Uterus (tissue), 4 donors: ENCODE measurements around the gene CBX1. TPM values are rescaled to one million over a fixed set of nuclear protein-coding genes. Genes with fewer than 3 reads are reported as not detected.

ENCODE experiments used
- DNase-seq, 2 donors: peaks; one replicate each; pipeline ENCODE4 v3.0.0-alpha.2; 2019 to 2020
- H3K27ac ChIP-seq, 2 donors: fragments of 200-600 bp; sonication (generic); 1 replicate in 1 of 2; 2 replicates in 1 of 2; pipeline ENCODE4 v1.5.1; 2016 to 2018
- H3K27me3 ChIP-seq, 2 donors: fragments of 200-600 bp; sonication (generic); one replicate each; pipeline ENCODE4 v1.5.1; 2018 to 2019; ENCODE audit warnings: control low read depth in 1 of 2
- H3K36me3 ChIP-seq, 2 donors: fragments of 200-600 bp; sonication (generic); one replicate each; pipeline ENCODE4 v1.5.1; 2019; ENCODE audit warnings: control low read depth in 1 of 2
- H3K4me1 ChIP-seq, 2 donors: fragments of 200-600 bp; sonication (generic); one replicate each; pipeline ENCODE4 v1.5.1; 2018 to 2019; ENCODE audit warnings: control low read depth in 1 of 2
- H3K4me3 ChIP-seq, 2 donors: fragments of 200-600 bp; sonication (generic); 1 replicate in 1 of 2; 2 replicates in 1 of 2; pipeline ENCODE4 v1.5.1; 2018 to 2019; ENCODE audit warnings: mild to moderate bottlenecking in 1 of 2
- H3K9me3 ChIP-seq, 2 donors: fragments of 200-600 bp; sonication (generic); one replicate each; pipeline ENCODE4 v1.5.1; 2019; ENCODE audit warnings: control low read depth in 1 of 2
- POLR2A ChIP-seq, 2 donors: fragments of 450-650 bp; IDR thresholded peaks; one replicate each; pipeline ENCODE4 v1.6.1; 2016; ENCODE audit warnings: antibody characterized with exemption in 2 of 2, mild to moderate bottlenecking in 1 of 2, moderate library complexity in 1 of 2
- intact Hi-C: fragments of 100-400 bp; cut with DNase I; formaldehyde crosslinking; loops from one replicate; pipeline ENCODE4 v1.15.1; 2023; ENCODE audit warnings: low total_unique reads
- total RNA-seq, 4 donors: library from RNA; depleted of rRNA in 3 of 4; stranded (reverse); fragments of >200 nt in 3 of 4; gene quantifications; one replicate each; pipeline versions ENCODE4 v1.1.0 to v1.2.4, GENCODE V29; 2014 to 2023
- TF ChIP-seq, protein P1 (sequence below), 4 experiments: fragments of 200-600 bp in 2 of 4; fragments of 450-650 bp in 2 of 4; sonication (generic) in 2 of 4; IDR thresholded peaks; one replicate each; pipeline ENCODE4 v1.5.1; 2016 to 2019; ENCODE audit warnings: antibody characterized with exemption in 4 of 4, mild to moderate bottlenecking in 2 of 4, moderate library complexity in 1 of 4
- donor health status: DM: yes; HTN: yes; CAD: no.

The CBX1 gene
- total RNA-seq, 4 donors from 2014 or later, result 47.1 to 132 (median 81.3) TPM

DNA sequence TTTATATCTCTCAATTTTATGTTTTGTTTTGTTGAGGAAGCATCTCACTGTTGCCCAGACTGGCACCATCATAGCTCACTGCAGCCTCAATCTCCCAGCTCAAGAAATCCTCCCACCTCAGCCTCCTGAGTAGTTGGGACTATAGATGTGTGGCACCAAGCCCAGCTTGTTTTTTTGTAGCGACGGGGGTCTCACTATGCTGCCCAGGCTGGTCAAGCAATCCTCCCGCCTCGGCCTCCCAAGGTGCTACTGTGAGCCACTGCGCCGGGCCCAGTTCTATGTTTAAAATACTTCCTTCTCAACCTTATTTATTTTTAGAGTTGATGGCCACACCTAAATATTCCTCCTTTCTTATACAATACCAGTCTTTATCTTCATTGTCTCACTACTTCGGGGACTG is 55.0 kb downstream of the CBX1 start:
- TF ChIP-seq, protein P1, sequence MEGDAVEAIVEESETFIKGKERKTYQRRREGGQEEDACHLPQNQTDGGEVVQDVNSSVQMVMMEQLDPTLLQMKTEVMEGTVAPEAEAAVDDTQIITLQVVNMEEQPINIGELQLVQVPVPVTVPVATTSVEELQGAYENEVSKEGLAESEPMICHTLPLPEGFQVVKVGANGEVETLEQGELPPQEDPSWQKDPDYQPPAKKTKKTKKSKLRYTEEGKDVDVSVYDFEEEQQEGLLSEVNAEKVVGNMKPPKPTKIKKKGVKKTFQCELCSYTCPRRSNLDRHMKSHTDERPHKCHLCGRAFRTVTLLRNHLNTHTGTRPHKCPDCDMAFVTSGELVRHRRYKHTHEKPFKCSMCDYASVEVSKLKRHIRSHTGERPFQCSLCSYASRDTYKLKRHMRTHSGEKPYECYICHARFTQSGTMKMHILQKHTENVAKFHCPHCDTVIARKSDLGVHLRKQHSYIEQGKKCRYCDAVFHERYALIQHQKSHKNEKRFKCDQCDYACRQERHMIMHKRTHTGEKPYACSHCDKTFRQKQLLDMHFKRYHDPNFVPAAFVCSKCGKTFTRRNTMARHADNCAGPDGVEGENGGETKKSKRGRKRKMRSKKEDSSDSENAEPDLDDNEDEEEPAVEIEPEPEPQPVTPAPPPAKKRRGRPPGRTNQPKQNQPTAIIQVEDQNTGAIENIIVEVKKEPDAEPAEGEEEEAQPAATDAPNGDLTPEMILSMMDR (IDR thresholded peaks at IDR 0.05), result no peak
- TF ChIP-seq POLR2A (IDR thresholded peaks at IDR 0.05), result no peak
- peaks cover 8 to 16% of the 10 kb centered on the region in 2 donors for H3K4me1 ChIP-seq
- H3K9me3 ChIP-seq, result no peaks in the 10 kb centered on the region
- DNase-seq, result no peak
- intact Hi-C loops, result no loop called here
- H3K27ac ChIP-seq, result no peak overlapping the region
- no peaks in the 10 kb centered on the region for H3K36me3 ChIP-seq
- no peaks in the 10 kb centered on the region for H3K27me3 ChIP-seq
- H3K4me3 ChIP-seq, result no peak overlapping the region

DNA sequence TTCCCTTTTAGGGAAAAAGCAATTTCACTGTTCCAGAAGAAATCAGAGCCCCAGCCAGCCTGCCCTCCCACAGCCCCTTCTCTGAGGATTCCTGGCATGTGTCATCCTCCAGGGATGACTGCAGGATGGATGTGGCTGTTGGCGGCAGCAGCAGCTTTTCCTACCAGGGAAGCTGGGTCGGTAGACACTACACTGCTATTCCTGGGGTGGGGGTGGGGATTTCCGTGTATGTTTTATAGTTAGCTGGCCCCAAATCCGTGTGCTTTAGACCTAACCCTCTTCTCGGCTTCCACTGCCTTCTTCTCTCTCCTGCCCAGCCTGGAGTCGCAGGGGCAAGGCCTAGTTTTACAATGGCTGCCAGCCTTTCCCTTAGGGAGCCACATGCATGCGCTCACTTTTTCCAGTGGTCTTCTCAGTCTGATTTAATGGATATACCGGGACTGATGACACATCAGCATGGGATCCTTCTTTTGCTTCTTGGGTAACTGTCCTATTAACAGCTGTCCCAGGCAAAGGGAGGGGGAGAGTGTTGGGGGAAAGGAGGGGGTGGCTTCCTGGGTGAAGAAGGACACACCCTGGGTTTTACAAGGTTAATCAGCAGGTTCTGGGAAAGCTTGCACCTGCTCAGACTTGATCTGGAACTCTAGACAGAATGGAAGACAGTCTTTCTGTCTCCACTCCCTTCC is 55.8 kb downstream of the CBX1 start:
- H3K27ac ChIP-seq, result peak overlapping the region; percentile 14 to 21
- DNase-seq, result no peak

DNA sequence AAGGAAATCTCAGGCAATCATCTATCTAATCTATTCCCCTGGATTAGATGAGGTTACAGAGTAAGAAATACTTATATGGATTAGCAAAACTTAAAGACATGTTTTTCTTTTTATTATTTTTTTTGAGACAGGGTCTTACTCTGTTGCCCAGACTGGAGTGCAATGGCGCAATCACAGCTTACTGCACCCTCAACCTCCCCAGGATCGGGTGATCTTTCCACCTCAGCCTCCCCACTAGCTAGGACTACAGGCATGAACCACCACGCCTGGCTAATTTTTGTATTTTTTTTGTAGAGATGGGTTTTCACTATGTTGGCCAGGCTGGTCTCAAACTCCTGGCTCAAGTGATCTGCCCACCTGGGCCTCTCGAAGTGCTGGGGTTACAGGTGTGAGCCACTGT is 56.4 kb downstream of the CBX1 start:
- Histone ChIP-seq H3K4me1 (peaks cover 5 to 11% of the 10 kb centered on the region in 2 donors), H3K36me3 (no peaks in the 10 kb centered on the region), H3K27me3 (no peaks in the 10 kb centered on the region), H3K4me3 (no peak overlapping the region), H3K27ac (peak overlapping the region; percentile 14 to 21), H3K9me3 (no peaks in the 10 kb centered on the region)
- intact Hi-C loops, result no loop called here
- TF ChIP-seq POLR2A (IDR thresholded peaks at IDR 0.05), result no peak
- TF ChIP-seq, protein P1 (IDR thresholded peaks at IDR 0.05), result no peak
- DNase-seq, result no peak

More for the DNA sequence above, 55.8 kb downstream of the CBX1 start:
- no peak for TF ChIP-seq POLR2A (IDR thresholded peaks at IDR 0.05)
- TF ChIP-seq, protein P1 (IDR thresholded peaks at IDR 0.05), result no peak
- intact Hi-C loops, result no loop called here
- H3K4me1 ChIP-seq, result peaks cover 5 to 11% of the 10 kb centered on the region in 2 donors
- no peaks in the 10 kb centered on the region for H3K27me3 ChIP-seq
- H3K36me3 ChIP-seq, result no peaks in the 10 kb centered on the region
- no peak overlapping the region for H3K4me3 ChIP-seq
- H3K9me3 ChIP-seq, result no peaks in the 10 kb centered on the region

DNA sequence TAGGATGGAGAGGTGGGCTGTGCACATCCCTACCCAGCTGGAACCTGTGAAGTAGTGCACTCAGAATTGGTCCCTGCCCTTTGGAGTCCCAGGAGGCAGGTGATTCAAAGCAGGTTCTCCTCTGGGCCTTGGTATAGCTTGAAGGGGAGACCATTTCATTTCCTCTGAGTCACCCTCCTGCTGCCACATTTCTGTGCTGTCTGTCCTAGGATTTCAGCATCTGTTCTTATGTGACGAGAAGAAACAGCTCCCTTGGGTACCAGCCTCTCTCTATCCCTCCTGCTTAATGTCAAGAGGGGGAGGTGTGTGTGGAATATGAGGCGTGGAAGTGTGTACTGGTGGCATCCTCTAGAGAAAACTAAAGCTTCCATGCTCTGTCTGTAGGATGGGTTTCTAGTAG is 58.1 kb downstream of the CBX1 start:
- no peak overlapping the region for H3K27ac ChIP-seq
- no peak overlapping the region for H3K4me3 ChIP-seq
- no peaks in the 10 kb centered on the region for H3K36me3 ChIP-seq
- intact Hi-C loops, result no loop called here
- H3K9me3 ChIP-seq, result no peaks in the 10 kb centered on the region
- TF ChIP-seq POLR2A (IDR thresholded peaks at IDR 0.05), result no peak
- TF ChIP-seq, protein P1 (IDR thresholded peaks at IDR 0.05), result no peak
- peaks cover 5 to 11% of the 10 kb centered on the region in 2 donors for H3K4me1 ChIP-seq
- H3K27me3 ChIP-seq, result no peaks in the 10 kb centered on the region
- DNase-seq, result no peak

DNA sequence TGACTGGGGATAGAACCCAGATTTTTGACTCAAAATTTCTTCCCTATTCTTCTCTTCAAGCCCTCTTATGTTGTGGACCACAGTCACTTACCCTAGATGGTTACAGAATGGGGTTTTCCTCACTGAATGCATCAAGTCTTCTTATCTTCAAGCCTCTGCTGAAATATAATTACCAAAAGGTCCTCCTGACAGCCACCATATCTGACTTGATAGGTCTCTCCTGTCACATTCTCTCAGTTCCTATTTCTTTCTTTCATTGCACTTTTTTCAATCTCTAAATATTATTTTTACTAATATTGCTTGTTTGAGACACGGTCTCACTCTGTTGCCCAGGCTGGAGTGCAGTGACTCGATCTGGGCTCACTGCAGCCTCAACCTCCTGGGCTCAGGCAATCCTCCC is 62.6 kb downstream of the CBX1 start:
- no peak for DNase-seq
- Histone ChIP-seq H3K36me3 (no peaks in the 10 kb centered on the region), H3K27ac (no peak overlapping the region), H3K27me3 (no peaks in the 10 kb centered on the region), H3K4me3 (no peak overlapping the region), H3K4me1 (no peaks in the 10 kb centered on the region), H3K9me3 (no peaks in the 10 kb centered on the region)
- TF ChIP-seq, protein P1 (IDR thresholded peaks at IDR 0.05), result no peak
- TF ChIP-seq POLR2A (IDR thresholded peaks at IDR 0.05), result no peak
- intact Hi-C loops, result no loop called here
